Measurements from ENCODE around the gene KCTD14. TPM values are rescaled to one million over a fixed set of nuclear protein-coding genes. Genes with fewer than 3 reads are reported as not detected.

Gene KCTD14
- total and polyA plus RNA-seq, 2 of the 4 experiments (the other 2 are of a cell fraction) = 0.90 to 0.97 TPM

DNA sequence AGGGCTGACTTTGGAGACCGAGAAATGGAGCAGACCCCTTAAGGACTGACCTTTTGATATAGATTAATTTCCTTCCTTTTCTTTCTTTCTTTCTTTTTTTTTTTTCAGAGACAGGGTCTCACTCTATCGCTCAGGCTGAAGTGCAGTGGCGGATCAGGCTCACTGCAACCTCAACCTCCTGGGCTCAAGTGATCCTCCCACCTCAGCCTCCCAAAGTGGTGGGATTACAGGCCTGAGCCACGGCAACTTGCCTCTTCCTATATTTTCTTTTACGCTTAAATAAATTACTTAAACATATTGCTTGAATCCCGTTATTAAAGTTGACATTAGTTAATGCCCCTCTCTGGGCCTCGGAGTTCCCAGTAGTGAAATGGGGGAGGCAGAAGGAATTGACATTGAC is 350 bp upstream of the KCTD14 start:
- Histone ChIP-seq H3K9ac (ENCODE audit: low read depth, low read length) (no peak overlapping the region), H2BK20ac (ENCODE audit: low read depth, low read length) (no peak overlapping the region), H2BK120ac (ENCODE audit: low read depth, low read length) (no peak overlapping the region), H3K27me3 (ENCODE audit: control insufficient read depth, insufficient read depth, low read length) (no peaks in the 10 kb centered on the region), H3K18ac (ENCODE audit: low read depth, low read length) (no peak overlapping the region), H3K23ac (ENCODE audit: low read depth, low read length) (no peak overlapping the region), H3K79me1 (ENCODE audit: low read depth in 1 of 2, low read length in 2 of 2) (no peaks in the 10 kb centered on the region), H4K91ac (ENCODE audit: insufficient read depth, low read depth, low read length) (no peak overlapping the region), H2AK5ac (ENCODE audit: low read depth, low read length) (no peak overlapping the region), H2BK15ac (ENCODE audit: low read depth, low read length) (no peak overlapping the region), H3K4me3 (ENCODE audit: insufficient read depth, low read depth, low read length) (no peak overlapping the region), H2AFZ (replicated peaks; ENCODE audit: low read length, poor library complexity) (peak overlapping the region; percentile 95), H3K4ac (ENCODE audit: low read depth, low read length) (no peak overlapping the region), H3K27ac (ENCODE audit: insufficient read depth, low read length) (no peak overlapping the region), H3K4me2 (ENCODE audit: low read depth, low read length) (0 out of 2 replicates have a peak overlapping the region, but pooled peaks have one; percentile 65), H2AK9ac (replicated peaks; ENCODE audit: low read depth, low read length, poor library complexity) (no peak overlapping the region), H3K4me1 (ENCODE audit: control insufficient read depth, insufficient read depth, low read length) (no peaks in the 10 kb centered on the region; the same call in 1 of the 2 replicates), H3K36me3 (ENCODE audit: control insufficient read depth, insufficient read depth, low read length) (no peaks in the 10 kb centered on the region), H3K9me1 (ENCODE audit: insufficient read depth, low read length) (peaks cover 6% of the 10 kb centered on the region), H3K14ac (replicated peaks; ENCODE audit: low read depth, low read length) (no peak overlapping the region), H2BK5ac (ENCODE audit: low read depth, low read length, poor library complexity, severe bottlenecking) (no peak overlapping the region), H4K20me1 (ENCODE audit: insufficient read depth, low read length) (no peaks in the 10 kb centered on the region), H3K56ac (ENCODE audit: extremely low read depth, insufficient read depth, low read length) (no peak overlapping the region), H4K8ac (ENCODE audit: low read depth in 2 of 2, low read length in 2 of 2) (no peak overlapping the region), H3K9me3 (ENCODE audit: control insufficient read depth, insufficient read depth, low read length) (no peaks in the 10 kb centered on the region), H4K5ac (ENCODE audit: low read depth, low read length) (no peak overlapping the region)
- ChIA-PET POLR2A (ENCODE audit: unreplicated experiment) (no interaction called here), CTCF (no interaction called here)
- dilution Hi-C loops (cut with HindIII; ENCODE audit: low sequenced_read_pairs, unreplicated experiment) = no loop called here
- DNase-seq (no peak), ATAC-seq (ENCODE audit: low read depth) (no peak)
- intact Hi-C loops (cut with micrococcal nuclease) = no loop called here
- WGBS, 2 experiments (ENCODE audit: extremely low coverage in 2 of 2, insufficient read length in 1 of 2) = no CpG with 5 or more reads among the region's 7 CpGs
- TF ChIP-seq, protein P1, sequence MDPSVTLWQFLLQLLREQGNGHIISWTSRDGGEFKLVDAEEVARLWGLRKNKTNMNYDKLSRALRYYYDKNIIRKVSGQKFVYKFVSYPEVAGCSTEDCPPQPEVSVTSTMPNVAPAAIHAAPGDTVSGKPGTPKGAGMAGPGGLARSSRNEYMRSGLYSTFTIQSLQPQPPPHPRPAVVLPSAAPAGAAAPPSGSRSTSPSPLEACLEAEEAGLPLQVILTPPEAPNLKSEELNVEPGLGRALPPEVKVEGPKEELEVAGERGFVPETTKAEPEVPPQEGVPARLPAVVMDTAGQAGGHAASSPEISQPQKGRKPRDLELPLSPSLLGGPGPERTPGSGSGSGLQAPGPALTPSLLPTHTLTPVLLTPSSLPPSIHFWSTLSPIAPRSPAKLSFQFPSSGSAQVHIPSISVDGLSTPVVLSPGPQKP (IDR thresholded peaks at IDR 0.05; ENCODE audit: borderline replicate concordance, low read depth, low read length) = no peak
- TF ChIP-seq, protein P2, sequence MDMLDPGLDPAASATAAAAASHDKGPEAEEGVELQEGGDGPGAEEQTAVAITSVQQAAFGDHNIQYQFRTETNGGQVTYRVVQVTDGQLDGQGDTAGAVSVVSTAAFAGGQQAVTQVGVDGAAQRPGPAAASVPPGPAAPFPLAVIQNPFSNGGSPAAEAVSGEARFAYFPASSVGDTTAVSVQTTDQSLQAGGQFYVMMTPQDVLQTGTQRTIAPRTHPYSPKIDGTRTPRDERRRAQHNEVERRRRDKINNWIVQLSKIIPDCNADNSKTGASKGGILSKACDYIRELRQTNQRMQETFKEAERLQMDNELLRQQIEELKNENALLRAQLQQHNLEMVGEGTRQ (IDR thresholded peaks at IDR 0.05; ENCODE audit: low read depth, low read length) = no peak
- no peak for TF ChIP-seq RFX5 (IDR thresholded peaks at IDR 0.05; ENCODE audit: low read depth, low read length)
- BruUV-seq (replicated peaks) = no TSS peak
- in situ Hi-C loops (cut with MboI; ENCODE audit: low sequenced_read_pairs) = no loop called here
